Measurements from ENCODE around the gene FGD6.

GRCh38 chr12:95193139-95193538 lies 24.1 kb downstream of the FGD6 start:
- TF ChIP-seq CTCF (IDR thresholded peaks at IDR 0.05), result no peak
- no peak for TF ChIP-seq POLR2A (IDR thresholded peaks at IDR 0.05)
- no peak for TF ChIP-seq POLR2AphosphoS5 (IDR thresholded peaks at IDR 0.05; ENCODE audit: insufficient read depth in 1 of 2, low read depth in 1 of 2)
